ENCODE data around the gene BACH1.
"Not testable (repeated sequence)": the region's sequence is repeated elsewhere in the genome, so short reads cannot be mapped to it uniquely, and the experiment has no call there.

BACH1 gene

GRCh38 chr21:29298348-29299045 lies at the start of gene BACH1:
TSS of gene BACH1 (plus strand) at chr21:29298922. CDS start at chr21:29321281, 22,359 bp downstream.
- in situ Hi-C loops (cut with HindIII; ENCODE audit: low sequenced_read_pairs), result no loop called here
- TF ChIP-seq, protein P1, sequence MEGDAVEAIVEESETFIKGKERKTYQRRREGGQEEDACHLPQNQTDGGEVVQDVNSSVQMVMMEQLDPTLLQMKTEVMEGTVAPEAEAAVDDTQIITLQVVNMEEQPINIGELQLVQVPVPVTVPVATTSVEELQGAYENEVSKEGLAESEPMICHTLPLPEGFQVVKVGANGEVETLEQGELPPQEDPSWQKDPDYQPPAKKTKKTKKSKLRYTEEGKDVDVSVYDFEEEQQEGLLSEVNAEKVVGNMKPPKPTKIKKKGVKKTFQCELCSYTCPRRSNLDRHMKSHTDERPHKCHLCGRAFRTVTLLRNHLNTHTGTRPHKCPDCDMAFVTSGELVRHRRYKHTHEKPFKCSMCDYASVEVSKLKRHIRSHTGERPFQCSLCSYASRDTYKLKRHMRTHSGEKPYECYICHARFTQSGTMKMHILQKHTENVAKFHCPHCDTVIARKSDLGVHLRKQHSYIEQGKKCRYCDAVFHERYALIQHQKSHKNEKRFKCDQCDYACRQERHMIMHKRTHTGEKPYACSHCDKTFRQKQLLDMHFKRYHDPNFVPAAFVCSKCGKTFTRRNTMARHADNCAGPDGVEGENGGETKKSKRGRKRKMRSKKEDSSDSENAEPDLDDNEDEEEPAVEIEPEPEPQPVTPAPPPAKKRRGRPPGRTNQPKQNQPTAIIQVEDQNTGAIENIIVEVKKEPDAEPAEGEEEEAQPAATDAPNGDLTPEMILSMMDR (IDR thresholded peaks at IDR 0.05; ENCODE audit: low read depth, low read length), result peak; percentile 33
- H3K4me3 ChIP-seq (ENCODE audit: low read depth, low read length), result peak within 1 kb of the TSS; percentile 95
- DNase-seq (ENCODE audit: low read depth, low spot score), result peak; percentile 93

DNA sequence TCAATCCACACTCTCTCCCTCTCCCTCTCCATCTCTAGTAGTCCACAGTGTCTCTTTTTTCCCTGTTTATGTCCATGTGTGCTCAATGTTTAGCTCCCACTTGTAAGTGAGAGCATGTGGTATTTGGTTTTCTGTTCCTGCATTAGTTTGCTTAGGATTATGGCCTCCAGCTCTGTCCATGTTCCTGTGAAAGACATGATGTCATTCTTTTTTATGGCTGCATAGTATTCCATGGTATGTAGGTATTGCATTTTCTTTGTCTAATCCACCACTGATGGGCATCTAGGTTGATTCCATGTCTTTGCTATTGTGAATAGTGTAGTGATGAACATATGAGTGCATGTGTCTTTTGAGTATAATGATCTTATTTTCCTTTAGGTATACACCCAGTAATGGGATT lies 49.4 kb upstream of the BACH1 start:
- DNase-seq (ENCODE audit: low read depth, low spot score); H3K4me3 ChIP-seq (ENCODE audit: low read depth, low read length); in situ Hi-C loops (cut with HindIII; ENCODE audit: low sequenced_read_pairs): not testable (repeated sequence)

DNA sequence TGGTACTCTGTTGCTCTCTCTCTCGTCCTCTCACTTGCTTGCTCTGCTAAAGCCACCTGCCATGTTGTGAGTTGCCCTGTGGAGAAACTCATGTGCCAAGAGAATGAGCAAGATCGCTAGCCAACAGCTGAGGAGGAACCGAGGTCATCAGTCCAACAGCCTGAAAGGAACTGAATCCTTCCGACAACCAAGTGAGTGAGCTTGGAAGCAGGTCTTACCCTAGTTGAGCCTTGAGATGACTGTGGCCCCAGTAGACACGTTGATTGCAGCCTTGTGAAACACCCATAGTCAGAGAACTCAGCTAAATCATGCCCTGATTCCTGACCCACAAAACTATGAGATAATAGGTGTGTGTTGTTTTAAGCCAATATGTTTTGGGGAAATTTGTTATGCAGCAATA lies 48.1 kb upstream of the BACH1 start:
- no peak for DNase-seq (ENCODE audit: low read depth, low spot score)
- in situ Hi-C loops (cut with HindIII; ENCODE audit: low sequenced_read_pairs), result no loop called here
- TF ChIP-seq, protein P1 (IDR thresholded peaks at IDR 0.05; ENCODE audit: low read depth, low read length), result no peak
- H3K4me3 ChIP-seq (ENCODE audit: low read depth, low read length), result no peak overlapping the region

DNA sequence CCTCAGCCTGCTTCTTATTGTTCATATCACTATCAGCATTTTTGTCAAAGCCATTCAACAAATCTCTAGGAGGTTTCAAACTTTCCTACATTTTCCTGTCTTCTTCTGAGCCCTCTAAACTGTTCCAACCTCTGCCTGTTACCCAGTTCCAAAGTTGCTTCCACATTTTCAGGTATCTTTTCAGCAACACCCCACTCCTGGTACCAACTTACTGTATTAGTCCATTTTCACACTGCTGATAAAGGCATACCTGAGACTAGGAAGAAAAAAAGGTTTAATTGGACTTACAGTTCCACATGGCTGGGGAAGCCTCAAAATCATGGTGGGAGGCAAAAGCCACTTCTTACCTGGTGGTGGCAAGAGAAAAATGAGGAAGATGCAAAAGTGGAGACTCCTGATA lies 44.9 kb upstream of the BACH1 start:
- H3K4me3 ChIP-seq (ENCODE audit: low read depth, low read length); in situ Hi-C loops (cut with HindIII; ENCODE audit: low sequenced_read_pairs); DNase-seq (ENCODE audit: low read depth, low spot score): not testable (repeated sequence)

DNA sequence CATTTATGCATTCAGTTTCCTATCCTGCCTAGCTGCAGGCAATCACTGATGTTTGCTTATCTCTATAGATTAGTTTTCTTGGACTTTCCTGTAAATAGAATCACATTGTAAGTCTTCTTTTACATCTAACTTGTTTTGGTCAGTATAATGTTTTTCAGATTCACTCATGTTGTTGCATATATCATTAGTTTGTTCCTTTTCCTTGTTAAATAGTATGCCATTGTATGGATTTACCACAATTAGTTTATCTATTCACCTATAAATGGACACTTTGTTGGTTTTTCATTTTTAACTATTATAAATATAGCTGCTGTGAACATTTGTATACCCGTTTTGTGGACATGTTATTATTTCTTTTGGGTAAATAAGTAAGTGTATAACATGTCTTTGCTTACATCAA lies 44.2 kb upstream of the BACH1 start:
- TF ChIP-seq, protein P1 (IDR thresholded peaks at IDR 0.05; ENCODE audit: low read depth, low read length), result no peak
- no peak for DNase-seq (ENCODE audit: low read depth, low spot score)
- H3K4me3 ChIP-seq (ENCODE audit: low read depth, low read length), result no peak overlapping the region
- in situ Hi-C loops (cut with HindIII; ENCODE audit: low sequenced_read_pairs), result no loop called here

DNA sequence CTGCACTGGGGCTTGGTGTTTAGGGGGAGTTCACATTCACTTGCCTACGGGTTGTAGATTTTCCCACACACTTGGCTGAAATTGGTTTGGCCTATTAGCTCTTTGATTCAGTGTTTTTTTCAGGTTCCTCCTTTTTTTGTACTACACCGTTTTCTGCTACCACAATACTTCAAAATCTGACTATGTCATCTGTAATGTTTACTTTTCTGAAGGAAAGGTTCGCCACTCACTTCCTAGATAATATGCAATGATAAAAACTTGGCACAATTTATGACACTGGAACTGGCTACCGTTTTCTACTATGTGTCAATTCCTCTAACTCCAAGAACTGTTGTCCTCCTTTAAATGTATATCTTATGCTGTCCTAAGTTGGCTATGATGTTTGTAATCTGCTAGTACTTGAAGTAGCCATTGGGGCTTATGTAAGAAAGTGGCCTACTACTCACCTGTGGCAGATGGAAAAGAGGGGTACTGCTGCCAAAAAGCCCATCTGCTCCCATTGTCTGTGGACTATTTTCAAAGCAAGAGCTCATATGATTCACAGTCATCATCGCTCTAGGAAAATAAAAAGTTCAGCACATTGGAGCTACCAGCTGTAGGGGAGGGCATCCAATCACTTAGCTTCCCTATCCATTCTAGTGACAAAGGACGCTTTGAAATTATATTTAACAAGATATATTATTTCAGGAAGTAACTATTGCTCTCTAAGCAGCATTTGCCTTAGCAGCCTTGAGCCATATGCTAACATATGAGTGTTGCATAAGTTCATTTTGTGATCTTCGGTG lies 42.4 kb upstream of the BACH1 start:
- in situ Hi-C loops (cut with HindIII; ENCODE audit: low sequenced_read_pairs), result no loop called here
- H3K4me3 ChIP-seq (ENCODE audit: low read depth, low read length), result no peak overlapping the region
- TF ChIP-seq, protein P1 (IDR thresholded peaks at IDR 0.05; ENCODE audit: low read depth, low read length), result no peak
- no peak for DNase-seq (ENCODE audit: low read depth, low spot score)

DNA sequence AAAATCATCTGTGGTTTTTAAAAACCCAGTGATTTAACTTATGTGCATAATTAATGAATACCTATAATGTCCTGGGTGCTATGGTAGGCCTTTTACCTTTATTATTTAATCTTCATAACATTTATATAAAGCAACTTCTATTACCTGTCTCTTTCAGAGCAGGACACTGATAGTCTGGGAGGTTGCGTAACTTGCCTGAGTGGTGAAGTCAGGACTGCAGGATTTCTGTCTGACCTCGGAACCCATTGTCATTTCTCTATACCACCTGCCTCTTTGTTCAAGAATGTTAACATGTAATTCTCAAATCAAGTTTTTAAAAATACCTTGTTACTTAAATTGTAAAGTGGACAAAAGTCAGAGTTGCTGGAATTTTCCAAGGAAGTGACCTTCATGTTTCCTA lies 41.0 kb upstream of the BACH1 start:
- TF ChIP-seq, protein P1 (IDR thresholded peaks at IDR 0.05; ENCODE audit: low read depth, low read length), result no peak
- H3K4me3 ChIP-seq (ENCODE audit: low read depth, low read length), result no peak overlapping the region
- no peak for DNase-seq (ENCODE audit: low read depth, low spot score)
- in situ Hi-C loops (cut with HindIII; ENCODE audit: low sequenced_read_pairs), result no loop called here
